ENCODE data around the gene YIPF2. TPM values are rescaled to one million over a fixed set of nuclear protein-coding genes. Genes with fewer than 3 reads are reported as not detected.

The YIPF2 gene
- total RNA-seq, 1 donor from 2014 or later: 76.1 TPM

DNA sequence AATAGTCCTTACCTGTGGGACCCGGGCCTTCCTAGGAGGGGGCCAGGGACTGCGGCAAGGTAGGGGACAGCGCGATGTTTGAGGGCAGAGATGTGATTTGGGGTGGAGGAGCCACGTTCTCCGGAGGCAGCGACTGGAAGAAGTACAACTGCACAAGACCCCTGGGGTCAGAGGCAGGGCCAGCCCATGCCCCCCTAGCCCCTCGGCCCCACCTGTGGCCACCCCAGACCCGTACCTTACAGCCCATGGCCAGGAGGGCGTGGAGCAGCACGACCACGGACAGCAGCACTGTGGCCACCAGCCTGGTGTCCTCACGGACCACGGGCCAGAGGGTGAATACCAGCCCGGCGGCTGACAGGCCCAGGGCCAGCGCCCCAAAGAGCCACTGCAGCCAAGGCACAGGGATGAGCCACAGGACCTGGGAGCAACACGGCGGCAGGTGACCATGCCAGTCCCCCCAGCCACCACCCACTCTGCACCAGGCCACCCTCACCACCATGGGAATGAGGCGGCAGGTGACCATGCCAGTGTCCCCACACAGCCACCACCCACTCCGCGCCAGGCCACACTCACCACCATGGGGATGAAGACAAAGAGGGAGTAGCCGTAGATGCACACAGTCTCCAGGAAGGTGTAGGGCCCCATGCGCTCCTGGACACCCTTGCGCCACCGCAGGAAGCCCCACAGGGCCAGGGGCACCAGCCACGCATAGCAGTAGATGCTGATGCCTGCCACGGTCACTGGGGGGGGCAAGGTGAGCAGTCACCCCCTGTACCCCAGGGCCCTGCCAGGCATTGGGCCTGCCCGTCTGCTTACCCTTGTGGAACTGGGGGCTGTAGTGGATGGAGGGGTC lies 5.0 kb downstream of the YIPF2 start:
- peaks cover 10% of the 10 kb centered on the region for H3K36me3 Mint-ChIP-seq (ENCODE audit: low read depth)
- TF ChIP-seq, protein P1, sequence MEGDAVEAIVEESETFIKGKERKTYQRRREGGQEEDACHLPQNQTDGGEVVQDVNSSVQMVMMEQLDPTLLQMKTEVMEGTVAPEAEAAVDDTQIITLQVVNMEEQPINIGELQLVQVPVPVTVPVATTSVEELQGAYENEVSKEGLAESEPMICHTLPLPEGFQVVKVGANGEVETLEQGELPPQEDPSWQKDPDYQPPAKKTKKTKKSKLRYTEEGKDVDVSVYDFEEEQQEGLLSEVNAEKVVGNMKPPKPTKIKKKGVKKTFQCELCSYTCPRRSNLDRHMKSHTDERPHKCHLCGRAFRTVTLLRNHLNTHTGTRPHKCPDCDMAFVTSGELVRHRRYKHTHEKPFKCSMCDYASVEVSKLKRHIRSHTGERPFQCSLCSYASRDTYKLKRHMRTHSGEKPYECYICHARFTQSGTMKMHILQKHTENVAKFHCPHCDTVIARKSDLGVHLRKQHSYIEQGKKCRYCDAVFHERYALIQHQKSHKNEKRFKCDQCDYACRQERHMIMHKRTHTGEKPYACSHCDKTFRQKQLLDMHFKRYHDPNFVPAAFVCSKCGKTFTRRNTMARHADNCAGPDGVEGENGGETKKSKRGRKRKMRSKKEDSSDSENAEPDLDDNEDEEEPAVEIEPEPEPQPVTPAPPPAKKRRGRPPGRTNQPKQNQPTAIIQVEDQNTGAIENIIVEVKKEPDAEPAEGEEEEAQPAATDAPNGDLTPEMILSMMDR (IDR thresholded peaks at IDR 0.05): no peak
- no peaks in the 10 kb centered on the region for H3K27me3 Mint-ChIP-seq (ENCODE audit: low read depth)
- peak; percentile 93 for DNase-seq (ENCODE audit: low spot score)
- H3K4me3 Mint-ChIP-seq (ENCODE audit: unreplicated experiment): no peak overlapping the region
- H3K9me3 Mint-ChIP-seq (ENCODE audit: low read depth): no peaks in the 10 kb centered on the region
- no peak overlapping the region for H3K27ac Mint-ChIP-seq (ENCODE audit: unreplicated experiment)
- peaks cover 9% of the 10 kb centered on the region for H3K4me1 Mint-ChIP-seq (ENCODE audit: low read depth)

DNA sequence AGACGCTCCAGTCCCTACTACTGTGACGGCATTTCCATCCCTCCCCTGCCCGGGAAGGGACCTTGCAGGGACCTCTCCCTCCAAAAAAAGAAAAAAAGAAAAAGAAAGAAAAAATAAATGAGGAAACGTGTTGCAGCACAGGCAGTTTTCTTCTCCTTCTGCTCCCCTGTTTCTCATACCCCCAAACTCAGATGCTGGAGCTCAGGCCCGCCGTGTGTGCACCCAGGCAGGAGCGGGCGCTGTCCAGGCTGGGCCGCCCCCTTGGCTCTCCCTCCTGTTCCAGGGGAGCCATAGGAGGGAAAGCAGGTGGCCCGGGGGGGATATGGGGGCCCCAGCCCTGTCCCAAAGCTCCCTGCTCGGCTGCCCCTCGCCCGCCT lies 5.8 kb downstream of the YIPF2 start:
- DNase-seq (ENCODE audit: low spot score): no peak
- Mint-ChIP-seq H3K27ac (ENCODE audit: unreplicated experiment) (no peak overlapping the region), H3K9me3 (ENCODE audit: low read depth) (no peaks in the 10 kb centered on the region), H3K4me3 (ENCODE audit: unreplicated experiment) (no peak overlapping the region), H3K36me3 (ENCODE audit: low read depth) (peaks cover 10% of the 10 kb centered on the region), H3K4me1 (ENCODE audit: low read depth) (peaks cover 6% of the 10 kb centered on the region), H3K27me3 (ENCODE audit: low read depth) (no peaks in the 10 kb centered on the region)
- TF ChIP-seq, protein P1 (IDR thresholded peaks at IDR 0.05): no peak

DNA sequence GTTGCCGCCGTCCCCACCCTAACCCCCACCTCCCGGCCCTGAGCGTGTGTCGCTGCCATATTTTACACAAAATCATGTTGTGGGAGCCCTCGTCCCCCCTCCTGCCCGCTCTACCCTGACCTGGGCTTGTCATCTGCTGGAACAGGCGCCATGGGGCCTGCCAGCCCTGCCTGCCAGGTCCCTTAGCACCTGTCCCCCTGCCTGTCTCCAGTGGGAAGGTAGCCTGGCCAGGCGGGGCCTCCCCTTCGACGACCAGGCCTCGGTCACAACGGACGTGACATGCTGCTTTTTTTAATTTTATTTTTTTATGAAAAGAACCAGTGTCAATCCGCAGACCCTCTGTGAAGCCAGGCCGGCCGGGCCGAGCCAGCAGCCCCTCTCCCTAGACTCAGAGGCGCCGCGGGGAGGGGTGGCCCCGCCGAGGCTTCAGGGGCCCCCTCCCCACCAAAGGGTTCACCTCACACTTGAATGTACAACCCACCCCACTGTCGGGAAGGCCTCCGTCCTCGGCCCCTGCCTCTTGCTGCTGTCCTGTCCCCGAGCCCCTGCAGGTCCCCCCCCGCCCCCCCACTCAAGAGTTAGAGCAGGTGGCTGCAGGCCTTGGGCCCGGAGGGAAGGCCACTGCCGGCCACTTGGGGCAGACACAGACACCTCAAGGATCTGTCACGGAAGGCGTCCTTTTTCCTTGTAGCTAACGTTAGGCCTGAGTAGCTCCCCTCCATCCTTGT lies 6.4 kb downstream of the YIPF2 start:
- Mint-ChIP-seq H3K4me3 (ENCODE audit: unreplicated experiment) (no peak overlapping the region), H3K27me3 (ENCODE audit: low read depth) (no peaks in the 10 kb centered on the region), H3K4me1 (ENCODE audit: low read depth) (peaks cover under 1% of the 10 kb centered on the region), H3K9me3 (ENCODE audit: low read depth) (no peaks in the 10 kb centered on the region), H3K36me3 (ENCODE audit: low read depth) (peaks cover 10% of the 10 kb centered on the region), H3K27ac (ENCODE audit: unreplicated experiment) (no peak overlapping the region)
- TF ChIP-seq, protein P1 (IDR thresholded peaks at IDR 0.05): no peak
- DNase-seq (ENCODE audit: low spot score): no peak

DNA sequence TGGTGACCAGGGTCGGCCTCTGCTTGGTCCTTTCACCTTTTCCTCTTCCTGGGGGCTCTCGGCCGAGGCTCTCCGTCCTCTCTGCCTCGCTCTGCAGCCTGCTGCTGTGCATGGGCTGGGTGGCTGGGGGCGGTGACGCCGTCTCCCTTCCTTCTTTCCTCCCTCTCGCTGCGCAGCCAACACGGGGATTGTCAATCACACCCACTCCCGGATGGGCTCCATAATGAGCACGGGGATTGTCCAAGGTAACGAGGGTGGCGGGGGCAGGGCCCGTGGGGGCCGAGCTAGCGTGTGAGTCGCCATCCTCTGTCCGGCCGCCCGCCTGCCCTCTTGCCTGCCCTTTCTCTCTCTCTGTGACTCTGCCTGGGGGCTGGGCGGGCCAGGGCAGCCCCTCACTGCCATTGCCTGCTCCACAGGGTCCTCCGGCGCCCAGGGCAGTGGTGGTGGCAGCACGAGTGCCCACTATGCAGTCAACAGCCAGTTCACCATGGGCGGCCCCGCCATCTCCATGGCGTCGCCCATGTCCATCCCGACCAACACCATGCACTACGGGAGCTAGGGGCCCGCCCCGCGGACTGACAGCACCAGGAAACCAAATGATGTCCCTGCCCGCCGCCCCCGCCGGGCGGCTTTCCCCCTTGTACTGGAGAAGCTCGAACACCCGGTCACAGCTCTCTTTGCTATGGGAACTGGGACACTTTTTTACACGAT lies 7.1 kb downstream of the YIPF2 start:
- Mint-ChIP-seq H3K4me3 (ENCODE audit: unreplicated experiment) (no peak overlapping the region), H3K36me3 (ENCODE audit: low read depth) (peaks cover 10% of the 10 kb centered on the region), H3K9me3 (ENCODE audit: low read depth) (no peaks in the 10 kb centered on the region), H3K27ac (ENCODE audit: unreplicated experiment) (no peak overlapping the region), H3K27me3 (ENCODE audit: low read depth) (no peaks in the 10 kb centered on the region), H3K4me1 (ENCODE audit: low read depth) (no peaks in the 10 kb centered on the region)
- no peak for DNase-seq (ENCODE audit: low spot score)
- TF ChIP-seq, protein P1 (IDR thresholded peaks at IDR 0.05): no peak

DNA sequence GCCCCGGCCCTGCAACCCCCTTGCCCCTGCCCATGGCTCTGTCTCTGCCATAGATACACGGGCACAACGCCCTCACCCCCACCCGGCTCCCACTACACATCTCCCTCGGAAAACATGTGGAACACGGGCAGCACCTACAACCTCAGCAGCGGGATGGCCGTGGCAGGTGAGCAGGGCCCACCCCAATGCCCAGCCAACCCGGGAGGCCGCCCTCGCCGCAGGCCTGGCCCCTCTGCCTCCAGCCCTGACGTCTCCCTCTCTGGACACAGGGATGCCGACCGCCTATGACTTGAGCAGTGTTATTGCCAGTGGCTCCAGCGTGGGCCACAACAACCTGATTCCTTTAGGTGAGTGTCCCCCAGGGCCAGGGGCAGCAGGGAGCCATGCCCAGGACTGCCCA lies 7.7 kb downstream of the YIPF2 start:
- TF ChIP-seq, protein P1 (IDR thresholded peaks at IDR 0.05): no peak
- no peak for DNase-seq (ENCODE audit: low spot score)
- H3K4me1 Mint-ChIP-seq (ENCODE audit: low read depth): no peaks in the 10 kb centered on the region
- no peaks in the 10 kb centered on the region for H3K9me3 Mint-ChIP-seq (ENCODE audit: low read depth)
- H3K36me3 Mint-ChIP-seq (ENCODE audit: low read depth): peaks cover 10% of the 10 kb centered on the region
- no peak overlapping the region for H3K27ac Mint-ChIP-seq (ENCODE audit: unreplicated experiment)
- H3K27me3 Mint-ChIP-seq (ENCODE audit: low read depth): no peaks in the 10 kb centered on the region
- no peak overlapping the region for H3K4me3 Mint-ChIP-seq (ENCODE audit: unreplicated experiment)
